ENCODE measurements around the gene RICTOR.
"Not testable (repeated sequence)": the region's sequence is repeated elsewhere in the genome, so short reads cannot be mapped to it uniquely, and the experiment has no call there.

The RICTOR gene

DNA sequence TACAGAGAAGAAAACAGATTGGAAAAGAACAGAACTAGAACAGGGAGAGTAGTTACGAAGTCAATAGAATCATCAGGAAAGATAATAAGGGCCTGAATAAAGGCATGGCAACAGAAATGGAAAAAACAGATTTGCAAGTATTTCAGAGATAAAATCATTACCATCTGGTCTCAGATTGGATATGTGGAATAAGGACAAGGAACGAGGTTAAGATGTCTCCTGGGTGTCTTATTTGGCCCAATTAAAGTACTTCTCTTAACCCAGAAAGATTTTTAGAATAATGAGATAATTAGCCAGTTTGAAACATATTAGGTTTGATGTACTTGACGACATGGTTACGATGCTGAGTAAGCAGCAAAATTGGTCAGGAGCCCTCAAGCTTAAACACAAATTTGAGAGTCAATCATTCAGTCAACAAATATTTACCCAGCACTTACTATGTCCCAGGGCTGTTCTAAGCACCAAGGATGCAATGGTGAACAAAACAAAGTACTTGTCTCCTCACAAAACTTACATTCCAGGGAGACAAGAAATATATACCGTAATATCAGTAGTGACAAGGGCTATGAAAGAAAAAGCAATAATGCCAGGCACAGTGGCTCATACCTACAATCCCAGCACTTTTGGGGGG is 18.3 kb downstream of the RICTOR start:
- no peak for FAIRE-seq

DNA sequence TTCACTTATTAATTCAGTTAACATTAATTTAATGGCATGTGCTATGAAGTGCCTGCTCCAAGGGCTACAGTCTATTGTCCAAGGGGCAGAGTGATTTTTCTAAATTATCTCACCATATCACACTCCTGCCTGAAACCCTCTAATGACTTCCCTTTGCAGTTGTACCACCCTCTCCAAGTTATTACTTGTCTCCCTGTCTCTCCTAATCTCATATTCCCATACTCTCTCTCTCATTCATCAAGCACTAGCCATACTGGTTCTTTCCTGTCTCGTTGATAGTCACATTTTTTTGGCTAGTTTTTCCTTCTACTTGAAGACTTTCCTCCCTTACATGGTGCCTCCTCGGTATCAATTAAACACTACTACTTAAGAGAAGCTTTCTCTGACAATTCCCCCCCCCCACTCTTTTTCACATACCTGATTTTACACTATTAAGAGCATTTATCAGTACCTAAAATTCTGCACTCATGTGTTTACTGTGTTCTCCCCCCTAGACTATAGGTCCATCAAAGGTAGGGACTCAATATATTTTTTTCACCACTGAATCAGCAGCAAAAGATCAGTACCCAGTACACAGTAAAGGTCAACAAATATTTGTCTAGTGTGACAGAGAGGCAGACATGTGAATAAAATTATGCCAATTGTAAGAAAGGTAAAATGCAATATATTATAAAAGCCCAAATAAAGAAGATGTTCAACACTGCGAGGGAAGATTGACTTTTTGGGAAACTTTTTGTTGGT is 19.0 kb downstream of the RICTOR start:
- FAIRE-seq: no peak

DNA sequence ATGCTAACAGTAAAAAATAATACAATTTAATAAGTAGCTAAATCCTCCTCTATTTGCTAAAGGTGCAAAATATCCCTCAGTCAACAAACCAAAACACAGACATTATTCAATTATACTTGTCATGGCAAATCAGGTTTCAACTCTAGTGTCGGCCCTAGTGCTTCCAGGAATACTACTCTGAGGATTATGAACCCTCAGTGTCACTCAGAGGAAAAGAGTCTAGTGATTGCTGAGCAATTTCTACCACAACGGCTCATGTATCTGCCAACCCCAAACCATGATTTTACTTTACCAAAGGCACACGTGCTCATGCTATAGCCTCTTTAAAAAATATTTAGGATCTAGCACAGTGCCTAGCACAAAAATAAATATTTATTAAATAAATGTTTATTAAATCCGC is 21.0 kb downstream of the RICTOR start:
- no peak for FAIRE-seq

DNA sequence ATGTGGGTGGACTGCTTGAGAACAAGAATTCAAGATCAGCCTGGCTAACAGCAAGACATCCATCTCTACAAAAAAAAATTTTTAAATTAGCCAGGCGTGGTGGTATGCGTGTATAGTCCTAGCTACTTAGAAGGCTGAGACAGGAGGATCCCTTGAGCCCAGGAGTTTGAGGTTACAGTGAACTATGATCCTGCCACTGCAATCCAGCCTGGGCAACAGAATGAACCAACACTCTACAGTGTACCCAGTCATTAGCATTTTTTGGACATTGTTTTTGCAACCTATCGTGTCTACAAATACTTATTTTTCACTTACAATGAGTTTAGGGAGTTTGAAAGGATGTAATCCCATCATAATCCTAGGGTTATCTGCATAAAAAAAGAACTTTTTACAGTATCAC is 22.1 kb downstream of the RICTOR start:
- FAIRE-seq: no peak

DNA sequence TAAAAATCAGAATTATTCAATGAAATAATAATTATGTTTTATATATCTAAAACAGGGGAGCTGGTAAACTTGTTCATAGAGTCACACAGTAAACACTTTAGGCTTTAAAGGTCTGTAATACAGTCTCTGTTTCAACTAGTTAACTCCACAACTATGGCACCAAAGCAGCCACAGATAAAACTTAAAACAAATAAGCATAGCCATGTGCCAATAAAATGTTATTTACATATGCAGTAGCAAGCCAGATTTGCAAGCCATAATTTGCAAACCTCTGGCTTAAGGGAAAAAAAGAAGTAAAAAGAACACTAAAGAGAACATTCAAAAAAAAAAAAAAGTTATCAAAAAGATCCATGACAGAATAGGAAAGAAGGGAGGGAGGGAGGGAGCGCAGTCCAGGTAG is 24.9 kb downstream of the RICTOR start:
- no peak for FAIRE-seq

DNA sequence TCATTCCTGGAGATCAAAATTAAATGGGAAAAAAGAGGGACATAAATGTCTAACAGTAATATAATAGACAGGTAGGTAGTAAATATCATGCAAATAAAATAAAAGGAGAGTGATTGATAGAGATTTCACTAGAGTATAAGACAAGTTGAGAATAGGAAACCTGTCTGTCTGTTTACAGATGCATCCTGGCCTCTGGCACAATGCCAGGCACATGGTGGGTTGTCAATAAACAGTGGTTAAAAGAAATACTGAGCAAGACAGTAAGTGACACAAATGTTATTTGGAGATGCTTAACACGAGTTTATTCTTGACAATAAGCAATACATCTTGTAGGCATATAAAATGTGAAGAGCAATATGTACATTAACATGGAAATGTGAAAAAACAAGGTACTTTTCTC is 33.3 kb downstream of the RICTOR start:
- FAIRE-seq: no peak

DNA sequence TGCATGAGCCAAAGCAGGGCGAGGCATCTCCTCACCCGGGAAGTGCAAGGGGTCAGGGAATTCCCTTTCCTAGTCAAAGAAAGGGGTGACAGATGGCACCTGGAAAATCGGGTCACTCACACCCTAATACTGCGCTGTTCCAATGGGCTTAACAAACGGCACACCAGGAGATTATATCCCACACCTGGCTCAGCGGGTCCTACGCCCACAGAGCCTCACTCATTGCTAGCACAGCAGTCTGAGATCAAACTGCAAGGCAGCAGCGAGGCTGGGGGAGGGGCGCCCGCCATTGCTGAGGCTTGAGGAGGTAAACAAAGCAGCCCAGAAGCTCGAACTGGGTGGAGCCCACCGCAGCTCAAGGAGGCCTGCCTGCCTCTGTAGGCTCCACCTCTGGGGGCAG is 39.7 kb downstream of the RICTOR start:
- not testable (repeated sequence) for FAIRE-seq

DNA sequence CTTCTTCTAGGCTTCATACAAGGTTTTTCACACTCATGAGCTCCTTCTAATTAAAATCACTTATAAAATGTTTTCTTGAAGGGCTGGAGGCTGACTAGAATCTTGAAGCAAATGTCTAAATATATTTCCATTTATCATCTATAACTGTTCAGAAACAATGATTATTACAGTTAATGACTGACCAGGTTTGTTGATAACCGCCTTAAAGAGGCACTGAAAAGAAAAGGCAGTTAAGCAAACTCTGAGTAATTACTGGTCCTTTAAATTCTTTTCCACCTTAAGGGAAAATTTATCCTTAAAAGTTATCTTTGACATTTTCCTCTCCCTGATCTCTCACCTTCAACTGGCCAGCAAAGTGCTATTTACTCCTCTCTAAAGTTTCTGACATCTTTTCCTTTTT is 43.2 kb downstream of the RICTOR start:
- FAIRE-seq: no peak

DNA sequence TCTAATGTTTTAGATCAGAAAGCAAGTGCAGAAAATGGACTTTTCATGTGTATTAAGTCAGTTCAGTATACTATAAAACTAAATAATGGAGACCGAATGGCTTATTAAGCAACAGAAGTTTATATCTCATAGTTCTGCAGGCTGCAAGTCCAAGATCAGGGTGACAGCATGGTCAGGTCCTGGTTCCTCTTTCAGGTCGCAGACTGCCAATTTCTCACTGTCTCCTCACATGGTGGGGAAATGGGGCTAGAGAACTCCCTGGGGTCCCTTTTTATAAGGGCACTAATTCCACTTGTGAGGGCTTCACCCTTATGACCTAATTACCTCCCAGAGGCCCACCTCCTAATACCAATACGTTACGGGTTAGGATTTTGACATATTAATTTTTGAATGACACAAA is 48.7 kb downstream of the RICTOR start:
- FAIRE-seq: no peak

DNA sequence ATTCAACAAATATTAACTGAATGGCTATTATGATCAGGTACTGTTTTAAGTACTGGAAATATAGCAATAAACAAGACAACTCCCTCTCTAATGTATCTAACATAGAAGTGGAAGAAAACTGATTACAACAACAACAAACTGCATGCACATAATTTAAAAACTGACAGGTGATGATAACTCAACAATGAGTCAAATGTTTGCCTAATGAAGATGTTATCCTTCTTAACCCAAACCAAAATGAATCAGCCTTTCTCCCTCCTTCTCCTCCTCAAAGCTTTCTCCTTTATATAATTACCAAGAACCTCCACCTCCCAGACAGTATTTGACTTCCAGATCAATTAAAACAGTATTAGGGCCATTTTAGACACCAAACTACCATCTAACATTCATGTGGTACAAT is 49.3 kb downstream of the RICTOR start:
- FAIRE-seq: no peak

DNA sequence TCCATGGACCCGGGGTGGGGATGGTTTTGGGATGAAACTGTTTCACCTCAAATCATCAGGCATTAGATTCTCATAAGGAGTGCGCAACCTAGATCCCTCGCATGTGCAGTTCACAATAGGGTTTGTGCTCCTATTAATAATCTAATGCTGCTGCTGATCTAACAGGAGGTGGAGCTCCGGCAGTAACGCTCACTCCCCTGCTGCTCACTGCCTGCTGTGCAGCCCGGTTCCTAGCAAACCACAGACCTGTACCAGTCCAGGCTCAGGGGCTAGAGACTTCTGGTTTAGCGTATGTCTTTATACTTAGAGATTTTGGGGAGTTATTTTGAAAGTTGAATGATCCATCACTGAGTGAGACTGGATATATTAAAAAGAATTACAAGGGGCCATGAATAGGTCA is 50.2 kb downstream of the RICTOR start:
- FAIRE-seq: no peak

DNA sequence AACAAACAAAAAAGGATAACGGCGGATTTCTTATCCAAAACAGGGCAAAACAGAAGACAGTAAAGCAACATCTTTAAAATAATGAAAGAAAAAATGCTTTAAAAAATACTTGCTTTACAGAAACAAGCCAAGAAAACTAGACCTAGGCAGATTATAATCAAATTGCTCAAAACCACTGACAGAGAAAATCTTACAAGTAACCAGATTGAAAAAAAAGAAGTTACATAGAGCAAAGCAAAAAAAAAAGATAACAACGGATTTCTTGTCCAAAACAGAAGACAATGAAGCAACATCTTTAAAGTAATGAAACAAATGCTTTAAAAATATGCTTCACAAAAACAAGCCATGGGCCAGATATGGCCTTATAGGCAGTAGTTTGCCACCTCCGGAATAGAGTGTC is 51.1 kb downstream of the RICTOR start:
- no peak for FAIRE-seq

DNA sequence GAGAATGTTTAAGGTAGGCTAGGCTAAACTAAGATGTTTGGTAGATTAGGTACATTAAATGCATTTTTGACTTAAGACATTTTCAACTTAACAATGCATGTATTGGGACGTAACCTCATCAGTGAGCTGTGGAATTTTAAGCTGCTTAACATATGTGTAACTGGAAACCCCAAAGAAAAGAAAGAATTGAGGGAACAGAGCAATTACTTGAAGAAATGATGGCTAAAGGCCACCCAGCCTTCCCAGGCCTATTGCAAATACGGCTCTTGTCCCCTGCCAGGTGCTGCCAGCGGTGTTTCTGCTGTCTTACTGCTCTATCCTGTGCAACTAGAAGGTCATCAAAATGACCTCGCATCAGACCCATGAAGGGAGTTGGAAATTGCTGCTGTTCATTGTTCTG is 52.0 kb downstream of the RICTOR start:
- no peak for FAIRE-seq

DNA sequence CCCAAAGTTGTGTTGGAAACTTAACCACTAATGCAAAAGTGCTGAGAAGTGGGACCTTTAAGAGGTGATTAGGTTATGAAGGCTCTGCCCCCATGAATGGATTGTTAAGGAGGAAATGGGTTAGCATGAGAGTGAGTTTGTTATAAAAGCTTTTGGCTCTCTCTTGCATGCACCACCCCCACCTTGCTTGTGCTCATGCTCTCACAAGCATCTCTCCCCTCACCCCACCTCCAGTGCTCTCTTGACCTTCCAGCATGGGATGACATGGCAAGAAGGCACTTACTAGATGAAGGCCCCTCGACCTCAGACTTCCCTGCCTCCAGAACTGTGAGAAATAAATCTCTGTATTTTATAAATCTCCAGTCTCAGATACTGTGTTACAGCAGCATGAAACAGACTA is 52.8 kb downstream of the RICTOR start:
- no peak for FAIRE-seq

DNA sequence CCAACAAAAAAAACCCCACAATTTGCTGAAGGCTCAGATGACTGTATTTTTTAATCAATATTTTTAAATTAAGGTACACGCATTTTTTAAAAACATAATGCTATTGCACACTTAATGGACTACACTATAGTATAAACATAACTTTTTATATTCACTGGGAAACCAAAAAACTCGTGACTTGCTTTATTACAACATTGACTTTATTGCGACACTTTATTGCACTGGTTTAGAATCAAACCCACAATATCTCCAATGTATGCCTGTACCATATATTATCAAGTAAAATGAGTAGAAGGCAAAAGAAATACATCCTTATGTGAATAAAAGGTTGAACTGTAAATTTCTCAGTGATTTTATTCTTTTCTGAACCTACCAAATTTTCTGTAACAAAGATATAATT is 53.7 kb downstream of the RICTOR start:
- peak; percentile 36 for FAIRE-seq

DNA sequence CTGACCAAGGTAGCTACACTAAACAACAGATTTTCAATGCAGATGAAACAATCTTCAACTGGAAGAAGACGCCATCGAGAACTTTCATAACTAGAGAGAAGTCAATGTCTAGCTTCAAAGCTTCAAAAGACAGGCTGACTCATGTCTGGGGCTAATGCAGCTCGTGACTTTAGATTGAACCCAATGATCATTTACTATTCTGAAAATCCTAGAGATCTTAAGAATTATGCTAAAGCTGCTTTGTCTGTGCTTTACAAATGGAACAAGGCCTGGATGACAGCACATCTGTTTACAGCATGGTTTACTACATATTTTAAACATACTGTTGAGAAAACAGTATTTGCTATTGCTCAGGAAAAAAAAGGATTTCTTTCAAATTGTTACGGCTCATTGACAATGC is 54.9 kb downstream of the RICTOR start:
- FAIRE-seq: no peak

DNA sequence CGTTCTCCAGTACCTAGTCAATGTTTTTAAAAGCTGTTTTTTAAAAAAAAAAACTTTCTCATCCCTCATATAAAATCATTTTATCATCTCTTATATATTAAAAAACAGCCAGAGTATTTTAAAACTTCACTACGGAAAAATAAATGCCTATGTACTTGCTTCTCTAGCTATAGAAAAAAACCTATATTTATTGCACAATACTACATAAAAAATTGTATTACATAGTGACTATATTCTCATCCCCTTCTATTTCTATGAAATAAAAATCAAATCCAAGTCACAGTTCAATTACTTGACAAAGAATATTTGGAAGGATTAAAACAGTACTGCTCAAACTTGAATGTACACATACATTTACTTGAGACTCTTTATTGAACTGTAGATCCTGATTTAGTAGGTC is 56.7 kb downstream of the RICTOR start:
- FAIRE-seq: no peak

DNA sequence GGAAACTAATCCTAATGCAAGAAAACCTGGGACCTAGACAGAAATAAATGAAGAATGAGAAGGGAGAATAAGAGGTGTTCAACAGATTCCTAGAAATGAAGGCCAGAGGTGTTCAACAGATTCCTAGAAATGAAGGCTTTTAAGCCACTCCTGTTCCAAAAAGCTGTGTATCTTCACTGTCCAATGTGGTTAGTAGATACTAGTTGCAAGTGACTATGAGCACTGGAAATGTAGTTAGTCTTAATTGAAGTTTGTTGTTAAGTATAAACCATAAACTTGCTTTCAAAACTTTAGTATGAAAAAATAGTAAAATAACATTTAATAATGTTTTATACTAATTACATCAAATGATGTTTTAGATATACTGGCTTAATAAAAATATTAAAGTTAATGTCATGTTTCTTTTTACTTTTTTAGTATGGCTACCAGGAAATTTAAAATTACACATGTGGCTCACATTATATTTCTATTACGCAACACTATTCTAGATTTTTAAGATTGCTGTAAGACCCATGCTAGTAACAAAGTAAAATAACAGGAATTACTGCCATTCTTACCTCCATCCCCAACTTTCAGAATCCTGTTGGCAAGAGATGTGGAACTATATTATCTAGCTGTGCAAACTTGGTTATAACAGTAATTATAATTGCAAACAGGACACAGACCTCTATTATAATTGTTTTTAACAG is 57.5 kb downstream of the RICTOR start:
- peak; percentile 67 for FAIRE-seq

DNA sequence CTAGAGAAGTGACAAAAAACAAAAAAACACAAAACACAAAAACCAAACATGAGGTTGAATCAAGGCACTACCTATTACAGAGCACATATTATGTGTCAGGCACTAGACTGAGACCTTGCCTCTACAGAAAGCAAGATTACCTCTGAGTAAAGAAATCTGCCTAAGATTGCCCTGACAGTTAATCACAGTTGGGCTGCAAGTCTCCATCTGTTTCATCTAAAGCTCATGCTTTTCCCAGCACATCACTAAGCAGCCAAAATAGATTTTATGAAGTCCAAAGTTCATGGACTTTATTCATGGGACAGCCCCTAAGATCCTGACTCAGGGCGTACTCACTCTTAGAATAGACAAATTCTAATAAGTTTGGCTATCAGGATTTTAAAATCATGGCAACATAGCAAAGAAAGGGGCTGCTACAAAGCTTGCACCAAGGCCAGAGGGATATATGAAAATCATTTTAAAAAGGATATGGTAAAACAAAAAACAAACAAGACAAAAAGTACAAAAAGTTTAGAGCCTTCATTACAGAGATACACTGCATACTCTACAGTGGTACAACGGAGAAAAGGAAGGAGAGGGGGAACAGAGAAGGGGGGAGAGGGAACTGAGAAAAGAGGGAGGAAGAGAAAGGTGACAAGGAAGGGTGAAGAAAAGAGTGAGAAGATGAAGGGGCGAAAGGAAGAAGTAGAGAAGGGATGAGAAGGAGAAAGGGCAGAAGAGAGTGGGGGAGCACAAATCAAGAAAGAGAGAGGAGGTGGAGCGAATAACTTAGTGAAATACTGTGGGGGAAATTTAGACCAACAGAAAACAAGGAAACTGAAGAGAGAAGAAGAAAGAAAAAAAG is 58.2 kb downstream of the RICTOR start:
- FAIRE-seq: no peak

DNA sequence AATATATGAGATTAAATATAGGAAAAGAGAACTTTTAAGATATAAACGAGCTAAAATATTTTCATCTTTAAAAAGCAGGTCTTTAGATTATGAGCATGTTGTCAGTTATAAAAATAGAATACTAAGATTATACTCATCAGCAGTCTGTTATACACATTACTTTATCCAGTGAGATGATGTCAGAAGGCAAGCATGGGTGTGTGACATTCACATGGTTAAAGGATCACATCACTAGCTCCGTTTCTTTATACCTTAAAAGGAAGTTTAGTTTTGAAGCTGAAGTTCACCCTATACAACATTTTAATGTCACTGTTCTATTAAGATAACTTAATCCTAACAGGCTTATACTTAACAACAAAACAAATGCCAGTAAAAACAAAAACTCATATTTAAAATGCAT is 59.6 kb downstream of the RICTOR start:
- FAIRE-seq: peak; percentile 63

DNA sequence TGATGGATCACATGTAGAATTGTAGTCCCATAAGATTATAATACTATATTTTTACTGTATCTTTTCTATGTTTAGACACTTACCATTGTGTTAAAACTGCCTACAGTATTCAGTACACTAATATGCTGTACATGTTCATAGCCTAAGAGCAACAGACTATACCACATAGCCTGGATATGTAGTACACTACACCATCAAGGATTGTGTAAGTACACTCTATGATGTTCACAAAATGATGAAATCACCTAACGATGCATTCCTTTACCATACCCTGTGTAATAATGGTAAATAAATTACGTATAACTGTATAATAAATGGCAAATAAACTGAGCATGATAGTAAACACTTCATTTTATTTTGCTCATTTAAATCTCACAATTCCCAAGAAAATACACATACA is 60.3 kb downstream of the RICTOR start:
- peak; percentile 19 for FAIRE-seq

DNA sequence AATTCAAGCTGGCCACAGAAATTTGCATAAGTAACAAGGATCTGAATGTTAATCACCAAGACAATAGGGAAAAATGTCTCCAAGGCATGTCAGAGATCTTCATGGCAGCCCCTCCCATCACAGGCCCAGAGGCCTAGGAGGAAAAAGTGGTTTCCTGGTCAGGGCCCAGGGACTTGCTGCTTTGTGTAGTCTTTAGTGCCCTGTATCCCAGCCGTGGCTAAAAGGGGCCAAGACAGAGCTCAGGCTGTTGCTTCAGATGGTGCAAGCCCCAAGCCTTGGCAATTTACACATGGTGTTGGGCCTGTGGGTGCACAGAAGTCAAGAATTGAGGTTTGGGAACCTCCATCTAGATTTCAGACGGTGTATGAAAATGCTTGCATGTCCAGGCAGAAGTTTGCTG is 63.2 kb downstream of the RICTOR start:
- not testable (repeated sequence) for FAIRE-seq

DNA sequence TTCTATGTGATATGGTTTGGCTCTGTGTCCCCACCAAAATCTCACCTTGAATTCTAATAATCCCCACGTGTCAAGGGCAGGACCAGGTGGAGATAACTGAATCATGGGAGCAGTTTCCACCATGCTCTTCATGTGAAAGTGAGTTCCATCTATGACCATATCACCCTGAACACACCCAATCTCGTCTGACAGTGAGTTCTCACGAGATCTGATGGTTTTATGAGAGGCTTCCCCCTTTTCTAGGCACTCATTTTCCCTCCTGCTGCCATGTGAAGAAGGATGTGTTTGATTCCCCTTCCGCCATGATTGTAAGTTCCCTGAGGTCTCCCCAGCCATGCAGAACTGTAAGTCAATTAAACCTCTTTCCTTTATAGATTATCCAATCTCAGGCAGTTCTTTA is 64.2 kb downstream of the RICTOR start:
- no peak for FAIRE-seq
